ENCODE measurements around the gene NAV2. TPM values are rescaled to one million over a fixed set of nuclear protein-coding genes. Genes with fewer than 3 reads are reported as not detected.

The NAV2 gene
- total and polyA plus RNA-seq, 9 donors: 25.7 to 70.6 (median 46.1) TPM

GRCh38 chr11:19772480-19772879 is 59.8 kb downstream of the NAV2 start:
- Histone ChIP-seq H3K27ac (ENCODE audit: low read length) (no peak overlapping the region), H3K4me3 (ENCODE audit: low read length) (no peak overlapping the region), H3K36me3 (ENCODE audit: control insufficient read depth, insufficient read depth, low read length) (no peaks in the 10 kb centered on the region), H3K9me3 (replicated peaks; ENCODE audit: control insufficient read depth, low read depth, low read length) (no peaks in the 10 kb centered on the region), H3K4me1 (ENCODE audit: control insufficient read depth, insufficient read depth, low read length) (peaks cover 2% of the 10 kb centered on the region), H3K27me3 (ENCODE audit: control insufficient read depth, insufficient read depth, low read length) (peaks cover 14% of the 10 kb centered on the region)
- DNase-seq: no peak
- WGBS (ENCODE audit: insufficient coverage): no CpG with 5 or more reads among the region's 4 CpGs

DNA sequence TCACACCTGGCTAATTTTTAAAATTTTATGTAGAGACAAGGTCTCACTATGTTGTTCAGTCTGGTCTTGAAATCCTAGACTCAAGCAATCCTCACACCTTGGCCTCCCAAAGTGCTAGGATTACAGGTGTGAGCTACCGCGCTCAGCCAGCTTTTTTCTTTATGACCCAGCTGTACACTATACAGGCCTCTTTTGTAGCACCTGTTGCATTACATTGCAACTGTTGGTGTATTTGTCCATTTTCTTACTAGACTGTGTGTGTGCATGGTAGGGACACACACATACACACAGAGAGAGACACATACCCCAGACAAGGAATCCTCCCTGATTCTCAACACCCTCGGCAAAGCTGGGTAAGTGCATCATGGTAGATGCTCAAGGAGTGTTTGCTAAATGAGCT is 61.7 kb downstream of the NAV2 start:
- WGBS (ENCODE audit: insufficient coverage): no CpG with 5 or more reads among the region's 3 CpGs
- Histone ChIP-seq H3K36me3 (ENCODE audit: control insufficient read depth, insufficient read depth, low read length) (no peaks in the 10 kb centered on the region), H3K4me1 (ENCODE audit: control insufficient read depth, insufficient read depth, low read length) (peaks cover 9% of the 10 kb centered on the region), H3K4me3 (ENCODE audit: low read length) (no peak overlapping the region), H3K27ac (ENCODE audit: low read length) (no peak overlapping the region), H3K9me3 (replicated peaks; ENCODE audit: control insufficient read depth, low read depth, low read length) (no peaks in the 10 kb centered on the region), H3K27me3 (ENCODE audit: control insufficient read depth, insufficient read depth, low read length) (peaks cover 27% of the 10 kb centered on the region)
- DNase-seq: no peak

DNA sequence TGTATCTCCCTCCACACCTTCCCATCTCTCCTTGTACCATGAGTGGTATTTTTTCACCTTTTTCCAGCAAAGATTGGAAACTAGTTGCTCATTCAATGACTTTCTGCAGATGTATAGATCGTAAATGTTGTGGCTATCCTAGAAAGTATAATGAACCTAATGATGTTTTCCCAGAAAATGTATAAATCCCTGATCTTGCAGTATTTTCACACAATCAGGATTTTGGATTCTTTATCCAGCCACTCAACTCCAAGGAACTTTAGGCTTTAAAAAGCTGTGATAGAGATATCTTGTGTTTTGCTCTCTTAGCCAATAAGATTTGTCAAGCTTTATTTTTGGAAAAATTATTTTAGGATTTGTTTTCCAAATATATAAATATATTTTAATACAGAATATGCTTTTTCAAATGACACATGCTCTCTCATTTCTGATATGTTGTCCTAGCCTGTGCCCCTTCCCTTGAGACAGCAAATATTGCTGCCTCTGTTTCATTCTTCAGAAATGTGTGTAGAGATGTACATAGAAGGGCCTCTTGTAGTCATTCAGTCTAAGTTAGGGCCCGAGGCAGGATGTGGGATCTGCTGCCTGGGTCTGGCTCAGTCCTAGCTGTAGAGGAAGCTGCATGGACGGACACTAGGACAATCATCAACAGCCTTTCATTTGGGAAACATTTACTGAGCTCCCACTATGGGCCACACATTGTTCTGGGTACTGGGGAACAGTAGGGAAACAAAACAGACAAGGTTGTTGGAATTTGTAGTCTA is 62.4 kb downstream of the NAV2 start:
- Histone ChIP-seq H3K4me3 (ENCODE audit: low read length) (no peak overlapping the region), H3K36me3 (ENCODE audit: control insufficient read depth, insufficient read depth, low read length) (no peaks in the 10 kb centered on the region), H3K4me1 (ENCODE audit: control insufficient read depth, insufficient read depth, low read length) (peaks cover 9% of the 10 kb centered on the region), H3K9me3 (replicated peaks; ENCODE audit: control insufficient read depth, low read depth, low read length) (no peaks in the 10 kb centered on the region), H3K27me3 (ENCODE audit: control insufficient read depth, insufficient read depth, low read length) (peaks cover 29% of the 10 kb centered on the region), H3K27ac (ENCODE audit: low read length) (no peak overlapping the region)
- DNase-seq: no peak
- no CpG with 5 or more reads among the region's 3 CpGs for WGBS (ENCODE audit: insufficient coverage)

GRCh38 chr11:19775622-19776021 is 63.0 kb downstream of the NAV2 start:
- no peak for DNase-seq
- no peak overlapping the region for H3K4me3 ChIP-seq (ENCODE audit: low read length)
- no peak overlapping the region for H3K27ac ChIP-seq (ENCODE audit: low read length)
- H3K36me3 ChIP-seq (ENCODE audit: control insufficient read depth, insufficient read depth, low read length): no peaks in the 10 kb centered on the region
- H3K4me1 ChIP-seq (ENCODE audit: control insufficient read depth, insufficient read depth, low read length): peaks cover 9% of the 10 kb centered on the region
- 90% methylated on average over 4 of the region's 4 CpGs for WGBS (ENCODE audit: insufficient coverage)
- peaks cover 29% of the 10 kb centered on the region for H3K27me3 ChIP-seq (ENCODE audit: control insufficient read depth, insufficient read depth, low read length)
- no peaks in the 10 kb centered on the region for H3K9me3 ChIP-seq (replicated peaks; ENCODE audit: control insufficient read depth, low read depth, low read length)

DNA sequence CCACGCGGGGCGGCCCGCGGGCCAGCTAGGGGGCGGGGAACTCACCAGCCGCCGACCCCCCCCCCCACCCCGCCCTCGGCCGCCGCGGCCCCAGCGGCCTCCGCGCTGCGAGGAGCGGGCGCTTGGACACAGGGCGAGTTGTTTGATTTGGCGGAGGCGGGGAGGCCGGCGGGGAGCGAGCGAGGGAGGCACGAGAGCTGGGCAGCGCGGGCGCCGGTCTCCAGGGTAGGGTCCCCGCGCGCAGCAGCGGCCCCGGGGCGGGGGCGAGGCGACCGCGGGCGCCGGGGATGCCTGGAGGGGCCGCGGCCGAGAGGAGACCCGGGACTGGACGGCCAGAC is 64.4 kb downstream of the NAV2 start:
- Histone ChIP-seq H3K4me3 (ENCODE audit: low read length) (peak overlapping the region; percentile 29), H3K9me3 (replicated peaks; ENCODE audit: control insufficient read depth, low read depth, low read length) (no peaks in the 10 kb centered on the region), H3K27ac (ENCODE audit: low read length) (no peak overlapping the region), H3K27me3 (ENCODE audit: control insufficient read depth, insufficient read depth, low read length) (peaks cover 29% of the 10 kb centered on the region), H3K4me1 (ENCODE audit: control insufficient read depth, insufficient read depth, low read length) (peaks cover 9% of the 10 kb centered on the region), H3K36me3 (ENCODE audit: control insufficient read depth, insufficient read depth, low read length) (no peaks in the 10 kb centered on the region)
- under 1% methylated on average over 24 of the region's 48 CpGs for WGBS (ENCODE audit: insufficient coverage)
- no peak for DNase-seq

- Histone ChIP-seq H3K36me3 (ENCODE audit: control insufficient read depth, insufficient read depth, low read length) (no peaks in the 10 kb centered on the region), H3K27ac (ENCODE audit: low read length) (no peak overlapping the region), H3K9me3 (replicated peaks; ENCODE audit: control insufficient read depth, low read depth, low read length) (no peaks in the 10 kb centered on the region), H3K4me3 (ENCODE audit: low read length) (peak overlapping the region; percentile 29), H3K4me1 (ENCODE audit: control insufficient read depth, insufficient read depth, low read length) (peaks cover 9% of the 10 kb centered on the region), H3K27me3 (ENCODE audit: control insufficient read depth, insufficient read depth, low read length) (peaks cover 29% of the 10 kb centered on the region)
- DNase-seq: peak; percentile 23
- 4% methylated on average over 8 of the region's 29 CpGs for WGBS (ENCODE audit: insufficient coverage)
These were observed 64.9 kb downstream of the NAV2 start for GRCh38 chr11:19777377-19778102.

GRCh38 chr11:19779740-19780139 is 67.1 kb downstream of the NAV2 start:
- peaks cover 9% of the 10 kb centered on the region for H3K4me1 ChIP-seq (ENCODE audit: control insufficient read depth, insufficient read depth, low read length)
- DNase-seq: no peak
- H3K27ac ChIP-seq (ENCODE audit: low read length): no peak overlapping the region
- no peak overlapping the region for H3K4me3 ChIP-seq (ENCODE audit: low read length)
- H3K27me3 ChIP-seq (ENCODE audit: control insufficient read depth, insufficient read depth, low read length): peaks cover 29% of the 10 kb centered on the region
- H3K9me3 ChIP-seq (replicated peaks; ENCODE audit: control insufficient read depth, low read depth, low read length): no peaks in the 10 kb centered on the region
- no CpG with 5 or more reads among the region's 2 CpGs for WGBS (ENCODE audit: insufficient coverage)
- H3K36me3 ChIP-seq (ENCODE audit: control insufficient read depth, insufficient read depth, low read length): no peaks in the 10 kb centered on the region

- peaks cover 22% of the 10 kb centered on the region for H3K27me3 ChIP-seq (ENCODE audit: control insufficient read depth, insufficient read depth, low read length)
- no peak overlapping the region for H3K27ac ChIP-seq (ENCODE audit: low read length)
- no peak overlapping the region for H3K4me3 ChIP-seq (ENCODE audit: low read length)
- no peaks in the 10 kb centered on the region for H3K9me3 ChIP-seq (replicated peaks; ENCODE audit: control insufficient read depth, low read depth, low read length)
- 75% methylated on average over 1 of the region's 1 CpG for WGBS (ENCODE audit: insufficient coverage)
- no peaks in the 10 kb centered on the region for H3K36me3 ChIP-seq (ENCODE audit: control insufficient read depth, insufficient read depth, low read length)
- peaks cover 9% of the 10 kb centered on the region for H3K4me1 ChIP-seq (ENCODE audit: control insufficient read depth, insufficient read depth, low read length)
- no peak for DNase-seq
These were observed 68.7 kb downstream of the NAV2 start for GRCh38 chr11:19781351-19781750.

DNA sequence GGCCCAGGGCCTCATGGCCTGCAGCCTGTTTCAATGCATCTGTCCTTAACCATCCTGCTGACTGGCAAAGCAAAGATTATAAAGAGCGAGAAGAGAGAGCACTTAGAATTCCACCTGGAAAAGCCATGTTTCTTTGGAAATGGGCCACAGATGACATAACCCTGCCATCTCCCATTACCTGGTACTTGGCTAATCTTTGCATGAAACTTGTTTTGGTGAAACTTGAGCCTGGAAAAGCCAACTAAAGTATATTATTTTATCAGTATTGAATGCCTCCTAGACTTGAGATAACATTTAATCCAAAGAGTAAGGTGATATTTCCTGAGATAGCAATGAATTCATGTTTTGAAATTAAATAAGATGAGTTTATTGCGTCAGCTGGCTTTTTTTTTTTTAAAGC is 72.6 kb downstream of the NAV2 start:
- no peak overlapping the region for H3K27ac ChIP-seq (ENCODE audit: low read length)
- no peaks in the 10 kb centered on the region for H3K4me1 ChIP-seq (ENCODE audit: control insufficient read depth, insufficient read depth, low read length)
- no peak for DNase-seq
- no peaks in the 10 kb centered on the region for H3K36me3 ChIP-seq (ENCODE audit: control insufficient read depth, insufficient read depth, low read length)
- no peak overlapping the region for H3K4me3 ChIP-seq (ENCODE audit: low read length)
- WGBS (ENCODE audit: insufficient coverage): no CpG with 5 or more reads among the region's 2 CpGs
- H3K9me3 ChIP-seq (replicated peaks; ENCODE audit: control insufficient read depth, low read depth, low read length): no peaks in the 10 kb centered on the region
- H3K27me3 ChIP-seq (ENCODE audit: control insufficient read depth, insufficient read depth, low read length): peaks cover 3% of the 10 kb centered on the region

GRCh38 chr11:19786644-19787043 is 74.0 kb downstream of the NAV2 start:
- H3K4me3 ChIP-seq (ENCODE audit: low read length): no peak overlapping the region
- no peaks in the 10 kb centered on the region for H3K9me3 ChIP-seq (replicated peaks; ENCODE audit: control insufficient read depth, low read depth, low read length)
- no peak for DNase-seq
- no CpG with 5 or more reads among the region's 2 CpGs for WGBS (ENCODE audit: insufficient coverage)
- no peak overlapping the region for H3K27ac ChIP-seq (ENCODE audit: low read length)
- no peaks in the 10 kb centered on the region for H3K4me1 ChIP-seq (ENCODE audit: control insufficient read depth, insufficient read depth, low read length)
- H3K36me3 ChIP-seq (ENCODE audit: control insufficient read depth, insufficient read depth, low read length): no peaks in the 10 kb centered on the region
- peaks cover 3% of the 10 kb centered on the region for H3K27me3 ChIP-seq (ENCODE audit: control insufficient read depth, insufficient read depth, low read length)
